Neural progenitor cell (in vitro differentiated cells): ENCODE data around the gene MICALL2.

Experiments
- CTCF ChIP-seq: fragments of 200-600 bp; sonication (generic); IDR thresholded peaks from 2 replicates; pipeline ENCODE4 v1.5.1; 2017; ENCODE audit warnings: antibody characterized with exemption, mild to moderate bottlenecking
- EZH2 ChIP-seq: fragments of 200-600 bp; sonication (generic); IDR thresholded peaks from 2 replicates; pipeline ENCODE4 v1.6.1; 2017; ENCODE audit warnings: antibody characterized with exemption, mild to moderate bottlenecking, moderate library complexity
- EZH2phosphoT487 ChIP-seq: fragments of 200-600 bp; sonication (generic); IDR thresholded peaks from 2 replicates; pipeline ENCODE4 v1.6.1; 2017; ENCODE audit warnings: antibody characterized with exemption

- no peak for TF ChIP-seq CTCF
- TF ChIP-seq EZH2 = no peak
- no peak for TF ChIP-seq EZH2phosphoT487
Measured at GRCh38 chr7:1431226-1431625, 28.0 kb downstream of the MICALL2 start.
